ENCODE measurements around the gene ETV4. TPM values are rescaled to one million over a fixed set of nuclear protein-coding genes. Genes with fewer than 3 reads are reported as not detected.

The ETV4 gene
- total RNA-seq, 1 experiment from 2014 or later, result 147 TPM

DNA sequence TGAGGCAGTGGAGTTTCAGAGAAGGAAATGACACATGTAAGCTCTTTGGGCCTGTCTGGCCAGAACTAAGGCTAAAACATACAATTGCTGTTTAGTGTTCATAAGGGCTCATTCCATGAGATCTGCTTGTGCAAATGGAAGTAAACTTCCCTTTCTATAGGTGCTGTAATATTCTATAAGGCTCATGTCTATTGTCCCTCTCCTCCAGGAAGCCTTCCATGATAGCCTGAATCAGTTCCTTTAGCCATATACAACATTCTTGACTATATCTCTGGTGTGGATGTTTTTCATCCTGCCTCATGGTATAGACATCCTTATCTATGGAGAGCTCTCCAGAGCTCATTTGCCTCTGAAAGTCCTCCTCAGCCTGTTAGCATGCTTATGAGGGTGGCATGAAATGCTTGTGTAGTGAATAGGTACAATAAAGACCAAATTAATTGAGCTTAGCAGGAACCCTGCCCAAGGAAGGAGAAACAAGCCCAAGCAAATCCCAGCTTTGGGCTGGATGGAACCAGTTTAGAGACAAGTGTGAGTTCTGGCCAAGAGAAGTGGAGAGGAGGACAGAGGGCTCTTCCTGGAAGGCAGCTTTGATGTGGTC lies 1.6 kb upstream of the ETV4 start:
- TF ChIP-seq EZH2 (IDR thresholded peaks at IDR 0.05; ENCODE audit: low read length, unreplicated experiment) (no peak), EZH2phosphoT487 (IDR thresholded peaks at IDR 0.05; ENCODE audit: borderline replicate concordance, low read length) (no peak)
- TF ChIP-seq, protein P1, sequence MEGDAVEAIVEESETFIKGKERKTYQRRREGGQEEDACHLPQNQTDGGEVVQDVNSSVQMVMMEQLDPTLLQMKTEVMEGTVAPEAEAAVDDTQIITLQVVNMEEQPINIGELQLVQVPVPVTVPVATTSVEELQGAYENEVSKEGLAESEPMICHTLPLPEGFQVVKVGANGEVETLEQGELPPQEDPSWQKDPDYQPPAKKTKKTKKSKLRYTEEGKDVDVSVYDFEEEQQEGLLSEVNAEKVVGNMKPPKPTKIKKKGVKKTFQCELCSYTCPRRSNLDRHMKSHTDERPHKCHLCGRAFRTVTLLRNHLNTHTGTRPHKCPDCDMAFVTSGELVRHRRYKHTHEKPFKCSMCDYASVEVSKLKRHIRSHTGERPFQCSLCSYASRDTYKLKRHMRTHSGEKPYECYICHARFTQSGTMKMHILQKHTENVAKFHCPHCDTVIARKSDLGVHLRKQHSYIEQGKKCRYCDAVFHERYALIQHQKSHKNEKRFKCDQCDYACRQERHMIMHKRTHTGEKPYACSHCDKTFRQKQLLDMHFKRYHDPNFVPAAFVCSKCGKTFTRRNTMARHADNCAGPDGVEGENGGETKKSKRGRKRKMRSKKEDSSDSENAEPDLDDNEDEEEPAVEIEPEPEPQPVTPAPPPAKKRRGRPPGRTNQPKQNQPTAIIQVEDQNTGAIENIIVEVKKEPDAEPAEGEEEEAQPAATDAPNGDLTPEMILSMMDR (conservative IDR thresholded peaks at IDR 0.05; ENCODE audit: low read depth, low read length), result no peak

DNA sequence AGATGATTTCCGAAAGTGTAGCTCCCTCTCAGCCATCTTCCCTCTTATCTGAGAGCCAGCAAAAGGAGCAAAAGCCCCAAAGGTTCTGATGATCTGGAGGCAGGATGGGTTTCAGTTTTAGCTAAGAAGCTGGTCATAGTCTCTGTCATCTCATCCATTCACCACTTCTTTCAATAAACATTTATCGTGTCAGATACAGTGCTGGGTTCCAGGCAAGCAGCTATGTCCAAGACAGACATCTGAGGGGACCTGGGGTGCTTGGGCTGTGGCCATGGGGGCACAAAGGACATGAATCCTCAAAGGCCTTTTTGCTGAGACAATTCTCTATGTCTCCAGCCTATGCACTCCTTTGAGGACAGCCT lies 1.0 kb upstream of the ETV4 start:
- Histone ChIP-seq H3K9ac (ENCODE audit: low read length) (peak overlapping the region; percentile 91), H3K4me1 (ENCODE audit: insufficient read depth, low read length) (peaks cover 33% of the 10 kb centered on the region), H3K9me2 (replicated peaks; ENCODE audit: low read length) (no peaks in the 10 kb centered on the region), H3F3A (ENCODE audit: low read length, unreplicated experiment) (no peaks in the 10 kb centered on the region), H3K36me3 (ENCODE audit: low read depth, low read length) (no peaks in the 10 kb centered on the region), H3K4me3 (ENCODE audit: low read length) (peak overlapping the region; percentile 75), H4K20me1 (ENCODE audit: low read length) (no peaks in the 10 kb centered on the region), H3K27me3 (ENCODE audit: low read length) (no peaks in the 10 kb centered on the region), H3K27ac (ENCODE audit: low read length) (no peak overlapping the region; the same call in 1 of the 2 replicates), H3K79me2 (ENCODE audit: low read length) (peaks cover 27% of the 10 kb centered on the region), H2AFZ (ENCODE audit: low read length) (peak overlapping the region; percentile 86; the same call in 1 of the 2 replicates), H3K9me3 (ENCODE audit: low read length) (no peaks in the 10 kb centered on the region), H3K4me2 (ENCODE audit: low read length) (peak overlapping the region; percentile 90)
- ChIA-PET POLR2A (ENCODE audit: unreplicated experiment) (interaction anchor here (0.6 kb wide), 1 partner anchor 540 kb away, joined by 3 read pairs; no protein-coding TSS in a partner anchor), CTCF (no interaction called here)
- DNase-seq, result no peak
- TF ChIP-seq EZH2 (IDR thresholded peaks at IDR 0.05; ENCODE audit: low read length, unreplicated experiment), result no peak
- TF ChIP-seq, protein P1 (conservative IDR thresholded peaks at IDR 0.05; ENCODE audit: low read depth, low read length), result no peak
- no peak for TF ChIP-seq EZH2phosphoT487 (IDR thresholded peaks at IDR 0.05; ENCODE audit: borderline replicate concordance, low read length)
- intact Hi-C loops (cut with micrococcal nuclease), result no loop called here
- no peak for ATAC-seq
- no TSS peak for BruUV-seq (replicated peaks)

More for the DNA sequence above, 1.6 kb upstream of the ETV4 start:
- no peak overlapping the region for H3K4me2 ChIP-seq (ENCODE audit: low read length)
- no peaks in the 10 kb centered on the region for H3K9me2 ChIP-seq (replicated peaks; ENCODE audit: low read length)
- no peaks in the 10 kb centered on the region for H3K9me3 ChIP-seq (ENCODE audit: low read length)
- BruUV-seq (replicated peaks), result no TSS peak
- H3F3A ChIP-seq (ENCODE audit: low read length, unreplicated experiment), result no peaks in the 10 kb centered on the region
- no peaks in the 10 kb centered on the region for H3K36me3 ChIP-seq (ENCODE audit: low read depth, low read length)
- H4K20me1 ChIP-seq (ENCODE audit: low read length), result no peaks in the 10 kb centered on the region
- no peak overlapping the region for H3K27ac ChIP-seq (ENCODE audit: low read length)
- peaks cover 21% of the 10 kb centered on the region for H3K79me2 ChIP-seq (ENCODE audit: low read length)
- no peak overlapping the region for H3K4me3 ChIP-seq (ENCODE audit: low read length)
- CTCF ChIA-PET, result no interaction called here
- intact Hi-C loops (cut with micrococcal nuclease), result no loop called here
- H2AFZ ChIP-seq (ENCODE audit: low read length), result no peak overlapping the region
- H3K9ac ChIP-seq (ENCODE audit: low read length), result no peak overlapping the region; the same call in 1 of the 2 replicates
- DNase-seq (no peak), ATAC-seq (no peak)
- H3K27me3 ChIP-seq (ENCODE audit: low read length), result no peaks in the 10 kb centered on the region
- peaks cover 28% of the 10 kb centered on the region for H3K4me1 ChIP-seq (ENCODE audit: insufficient read depth, low read length)
- POLR2A ChIA-PET (ENCODE audit: unreplicated experiment), result no interaction called here

DNA sequence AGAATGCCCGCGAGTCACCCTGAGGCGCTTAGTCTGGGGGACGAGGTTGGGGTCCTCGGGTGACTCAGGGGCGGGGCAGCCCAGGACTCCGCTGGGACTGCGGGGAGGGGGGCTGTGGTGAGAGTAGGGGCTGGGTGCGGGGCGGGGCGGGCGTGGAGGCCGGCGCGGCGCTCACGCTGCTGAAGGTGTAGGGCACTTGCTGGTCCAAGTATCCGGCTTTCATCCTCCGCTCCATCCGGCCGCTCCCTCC lies 832 bp downstream of the ETV4 start:
- no peaks in the 10 kb centered on the region for H3K9me3 ChIP-seq (ENCODE audit: low read length)
- peak overlapping the region; percentile 90 for H3K4me2 ChIP-seq (ENCODE audit: low read length)
- CTCF ChIA-PET, result interaction anchor here (0.6 to 1.0 kb wide), 3 partner anchors 24 to 151 kb away, joined by 3 to 10 read pairs (median 4); no protein-coding TSS in a partner anchor
- no TSS peak for BruUV-seq (replicated peaks)
- H3K36me3 ChIP-seq (ENCODE audit: low read depth, low read length), result no peaks in the 10 kb centered on the region
- peaks cover 33% of the 10 kb centered on the region for H3K4me1 ChIP-seq (ENCODE audit: insufficient read depth, low read length)
- TF ChIP-seq, protein P1 (conservative IDR thresholded peaks at IDR 0.05; ENCODE audit: low read depth, low read length), result no peak
- TF ChIP-seq EZH2 (IDR thresholded peaks at IDR 0.05; ENCODE audit: low read length, unreplicated experiment) (no peak), EZH2phosphoT487 (IDR thresholded peaks at IDR 0.05; ENCODE audit: borderline replicate concordance, low read length) (no peak)
- H2AFZ ChIP-seq (ENCODE audit: low read length), result peak overlapping the region; percentile 86
- intact Hi-C loops (cut with micrococcal nuclease), result no loop called here
- ATAC-seq (no peak; the same call in 1 of the 2 replicates), DNase-seq (no peak)
- peaks cover 45% of the 10 kb centered on the region for H3K79me2 ChIP-seq (ENCODE audit: low read length)
- H3K27me3 ChIP-seq (ENCODE audit: low read length), result no peaks in the 10 kb centered on the region
- peak overlapping the region; percentile 91 for H3K9ac ChIP-seq (ENCODE audit: low read length)
- POLR2A ChIA-PET (ENCODE audit: unreplicated experiment), result interaction anchor here (0.6 kb wide), 2 partner anchors 157 to 578 kb away, joined by 6 to 11 read pairs; partner anchors contain the start of gene HDAC5
- no peaks in the 10 kb centered on the region for H4K20me1 ChIP-seq (ENCODE audit: low read length)
- H3F3A ChIP-seq (ENCODE audit: low read length, unreplicated experiment), result no peaks in the 10 kb centered on the region
- peak overlapping the region; percentile 75 for H3K4me3 ChIP-seq (ENCODE audit: low read length)
- no peaks in the 10 kb centered on the region for H3K9me2 ChIP-seq (replicated peaks; ENCODE audit: low read length)
- peak overlapping the region; percentile 94 for H3K27ac ChIP-seq (ENCODE audit: low read length)
